Measurements from ENCODE around the gene NPAS3. TPM values are rescaled to one million over a fixed set of nuclear protein-coding genes. Genes with fewer than 3 reads are reported as not detected.
A peak's percentile ranks its signal among the peaks of the same experiment; 100 is the strongest.

Gene NPAS3
- total RNA-seq, 1 donor from 2014 or later: not detected

DNA sequence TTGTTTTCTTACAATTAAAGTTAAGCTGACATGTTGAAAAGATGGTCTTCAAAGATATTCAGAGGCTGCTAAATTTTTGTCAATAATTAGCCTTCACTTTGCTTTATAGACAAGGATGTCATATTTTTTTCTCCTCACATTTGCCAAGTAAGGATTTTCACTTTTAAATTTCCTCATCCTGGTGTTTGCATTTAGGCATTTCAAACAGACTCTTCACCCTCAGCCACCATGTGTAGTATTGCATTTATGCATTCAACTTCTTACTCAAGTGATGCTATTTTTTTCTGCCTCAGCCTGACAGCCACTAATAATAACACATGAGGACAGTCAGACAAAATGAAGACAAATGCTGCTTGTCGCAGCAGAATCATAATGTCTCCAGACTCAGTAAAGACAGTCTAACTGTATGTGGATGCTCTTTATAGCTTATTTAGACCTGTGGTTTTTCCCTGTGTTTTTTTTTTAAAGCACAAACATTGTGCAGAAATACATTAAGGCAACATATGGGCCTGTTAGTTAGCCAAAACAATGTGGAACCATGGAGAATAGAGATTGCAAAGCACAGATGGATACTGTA, 481.5 kb downstream of the NPAS3 start:
- Mint-ChIP-seq H3K9me3 (no peaks in the 10 kb centered on the region), H3K36me3 (no peaks in the 10 kb centered on the region), H3K27ac (no peak overlapping the region), H3K27me3 (ENCODE audit: insufficient read depth, low read depth) (no peaks in the 10 kb centered on the region), H3K4me3 (no peak overlapping the region), H3K4me1 (no peaks in the 10 kb centered on the region)
- H4K20me1 ChIP-seq (ENCODE audit: low read depth): no peaks in the 10 kb centered on the region
- no peaks in the 10 kb centered on the region for H3K27me3 ChIP-seq
- no peaks in the 10 kb centered on the region for H3K9me3 ChIP-seq (ENCODE audit: low read depth)
- H3K79me2 ChIP-seq (ENCODE audit: low read depth): no peaks in the 10 kb centered on the region
- H3K4me3 ChIP-seq: no peak overlapping the region
- TF ChIP-seq EZH2 (IDR thresholded peaks at IDR 0.05) (no peak), EZH2phosphoT487 (IDR thresholded peaks at IDR 0.05) (no peak)
- TF ChIP-seq, protein P1, sequence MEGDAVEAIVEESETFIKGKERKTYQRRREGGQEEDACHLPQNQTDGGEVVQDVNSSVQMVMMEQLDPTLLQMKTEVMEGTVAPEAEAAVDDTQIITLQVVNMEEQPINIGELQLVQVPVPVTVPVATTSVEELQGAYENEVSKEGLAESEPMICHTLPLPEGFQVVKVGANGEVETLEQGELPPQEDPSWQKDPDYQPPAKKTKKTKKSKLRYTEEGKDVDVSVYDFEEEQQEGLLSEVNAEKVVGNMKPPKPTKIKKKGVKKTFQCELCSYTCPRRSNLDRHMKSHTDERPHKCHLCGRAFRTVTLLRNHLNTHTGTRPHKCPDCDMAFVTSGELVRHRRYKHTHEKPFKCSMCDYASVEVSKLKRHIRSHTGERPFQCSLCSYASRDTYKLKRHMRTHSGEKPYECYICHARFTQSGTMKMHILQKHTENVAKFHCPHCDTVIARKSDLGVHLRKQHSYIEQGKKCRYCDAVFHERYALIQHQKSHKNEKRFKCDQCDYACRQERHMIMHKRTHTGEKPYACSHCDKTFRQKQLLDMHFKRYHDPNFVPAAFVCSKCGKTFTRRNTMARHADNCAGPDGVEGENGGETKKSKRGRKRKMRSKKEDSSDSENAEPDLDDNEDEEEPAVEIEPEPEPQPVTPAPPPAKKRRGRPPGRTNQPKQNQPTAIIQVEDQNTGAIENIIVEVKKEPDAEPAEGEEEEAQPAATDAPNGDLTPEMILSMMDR (IDR thresholded peaks at IDR 0.05): no peak
- no peak overlapping the region for H3K27ac ChIP-seq
- no peak overlapping the region for H3K9ac ChIP-seq
- H3K4me1 ChIP-seq: no peaks in the 10 kb centered on the region
- DNase-seq (ENCODE audit: low spot score): no peak
- H2AFZ ChIP-seq (replicated peaks): no peak overlapping the region
- no peaks in the 10 kb centered on the region for H3F3A ChIP-seq (ENCODE audit: low read depth)
- H3K4me2 ChIP-seq: no peak overlapping the region
- no peaks in the 10 kb centered on the region for H3K36me3 ChIP-seq

DNA sequence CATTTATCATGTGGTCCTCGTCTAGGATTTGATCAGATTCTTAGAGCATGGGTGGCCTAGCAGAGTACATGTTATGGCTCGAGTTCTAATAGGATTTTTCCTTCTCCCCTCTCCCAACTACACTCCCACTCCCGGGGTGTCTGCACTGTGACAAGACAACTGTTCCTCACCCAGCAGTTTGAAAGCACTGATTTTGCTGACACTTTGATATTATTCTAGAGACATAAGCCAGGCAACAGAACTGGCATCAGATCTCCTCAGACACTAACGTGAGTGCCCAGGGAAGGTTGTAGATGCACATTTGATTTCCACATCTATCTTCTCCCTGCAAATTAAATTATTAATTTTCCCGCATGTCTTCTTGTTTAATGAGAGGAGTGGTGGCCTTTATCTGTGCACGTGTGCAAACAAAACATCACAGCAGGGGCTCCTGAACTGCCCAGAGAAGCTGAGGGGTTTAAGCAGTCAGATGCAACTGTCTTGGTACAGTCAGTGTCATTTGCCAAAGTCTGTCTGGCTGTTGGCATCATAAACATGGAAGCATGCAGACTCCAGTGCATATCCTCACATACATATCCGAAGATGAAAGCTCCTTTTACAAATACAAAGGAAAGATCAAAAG, 491.8 kb downstream of the NPAS3 start:
- no peak for TF ChIP-seq EZH2phosphoT487 (IDR thresholded peaks at IDR 0.05)
- no peak for TF ChIP-seq EZH2 (IDR thresholded peaks at IDR 0.05)
- TF ChIP-seq, protein P1 (IDR thresholded peaks at IDR 0.05): no peak
- no peak overlapping the region for H3K27ac Mint-ChIP-seq
- no peaks in the 10 kb centered on the region for H3K36me3 ChIP-seq
- no peaks in the 10 kb centered on the region for H3F3A ChIP-seq (ENCODE audit: low read depth)
- H2AFZ ChIP-seq (replicated peaks): no peak overlapping the region
- H3K4me1 Mint-ChIP-seq: peaks cover 10% of the 10 kb centered on the region
- H3K27me3 ChIP-seq: no peaks in the 10 kb centered on the region
- H3K4me1 ChIP-seq: peaks cover 12% of the 10 kb centered on the region
- H3K36me3 Mint-ChIP-seq: no peaks in the 10 kb centered on the region
- no peak overlapping the region for H3K4me2 ChIP-seq
- no peaks in the 10 kb centered on the region for H3K27me3 Mint-ChIP-seq (ENCODE audit: insufficient read depth, low read depth)
- no peak overlapping the region for H3K9ac ChIP-seq
- H4K20me1 ChIP-seq (ENCODE audit: low read depth): no peaks in the 10 kb centered on the region
- peak; percentile 63 for DNase-seq (ENCODE audit: low spot score)
- H3K9me3 ChIP-seq (ENCODE audit: low read depth): no peaks in the 10 kb centered on the region
- H3K9me3 Mint-ChIP-seq: no peaks in the 10 kb centered on the region
- H3K4me3 ChIP-seq: no peak overlapping the region
- no peaks in the 10 kb centered on the region for H3K79me2 ChIP-seq (ENCODE audit: low read depth)
- no peak overlapping the region for H3K4me3 Mint-ChIP-seq
- H3K27ac ChIP-seq: no peak overlapping the region

DNA sequence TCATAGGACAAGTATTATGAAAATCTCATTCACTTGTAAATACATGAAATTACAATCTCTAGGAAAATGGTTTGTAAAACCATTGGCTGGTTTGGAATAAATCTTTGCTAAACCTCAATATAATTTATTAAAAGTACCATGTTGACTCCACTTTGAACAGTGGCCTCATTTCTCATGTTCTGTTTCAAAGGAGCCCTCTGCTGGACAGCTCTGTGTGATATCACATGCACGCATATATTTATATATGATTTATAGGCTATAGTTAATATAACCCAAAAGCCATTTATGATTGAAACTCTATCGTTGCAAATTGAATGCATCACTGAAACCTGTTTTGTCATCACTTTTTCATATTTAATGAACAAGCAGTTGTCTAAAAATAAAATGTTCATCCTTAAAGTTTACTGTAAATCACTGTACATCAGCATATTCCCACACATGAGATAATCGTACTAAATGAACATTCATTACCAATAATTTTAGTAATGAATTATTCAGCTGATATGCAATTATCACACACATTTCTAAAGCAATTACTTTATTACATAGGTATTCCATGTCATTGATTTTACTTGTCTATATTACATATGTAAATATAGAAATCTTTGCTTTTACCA, 493.8 kb downstream of the NPAS3 start:
- Histone ChIP-seq H3K27ac (no peak overlapping the region), H2AFZ (replicated peaks) (no peak overlapping the region), H3K27me3 (no peaks in the 10 kb centered on the region), H3K4me3 (no peak overlapping the region), H3K4me1 (peaks cover 12% of the 10 kb centered on the region), H4K20me1 (ENCODE audit: low read depth) (no peaks in the 10 kb centered on the region), H3K4me2 (no peak overlapping the region), H3K9ac (no peak overlapping the region), H3K36me3 (no peaks in the 10 kb centered on the region), H3K9me3 (ENCODE audit: low read depth) (no peaks in the 10 kb centered on the region), H3K79me2 (ENCODE audit: low read depth) (no peaks in the 10 kb centered on the region), H3F3A (ENCODE audit: low read depth) (no peaks in the 10 kb centered on the region)
- Mint-ChIP-seq H3K36me3 (no peaks in the 10 kb centered on the region), H3K27ac (no peak overlapping the region), H3K4me1 (peaks cover 10% of the 10 kb centered on the region), H3K4me3 (no peak overlapping the region), H3K27me3 (ENCODE audit: insufficient read depth, low read depth) (no peaks in the 10 kb centered on the region), H3K9me3 (no peaks in the 10 kb centered on the region)
- TF ChIP-seq EZH2 (IDR thresholded peaks at IDR 0.05) (no peak), EZH2phosphoT487 (IDR thresholded peaks at IDR 0.05) (no peak)
- TF ChIP-seq, protein P1 (IDR thresholded peaks at IDR 0.05): peak; percentile 52
- DNase-seq (ENCODE audit: low spot score): peak; percentile 8
